Medulla oblongata (tissue), 1 donor: ENCODE measurements around the gene FKBP15.

Experiments used
- DNase-seq: peaks from one replicate; pipeline ENCODE4 v3.0.0-alpha.2; 2015; ENCODE audit errors: extremely low spot score

Gene FKBP15

DNA sequence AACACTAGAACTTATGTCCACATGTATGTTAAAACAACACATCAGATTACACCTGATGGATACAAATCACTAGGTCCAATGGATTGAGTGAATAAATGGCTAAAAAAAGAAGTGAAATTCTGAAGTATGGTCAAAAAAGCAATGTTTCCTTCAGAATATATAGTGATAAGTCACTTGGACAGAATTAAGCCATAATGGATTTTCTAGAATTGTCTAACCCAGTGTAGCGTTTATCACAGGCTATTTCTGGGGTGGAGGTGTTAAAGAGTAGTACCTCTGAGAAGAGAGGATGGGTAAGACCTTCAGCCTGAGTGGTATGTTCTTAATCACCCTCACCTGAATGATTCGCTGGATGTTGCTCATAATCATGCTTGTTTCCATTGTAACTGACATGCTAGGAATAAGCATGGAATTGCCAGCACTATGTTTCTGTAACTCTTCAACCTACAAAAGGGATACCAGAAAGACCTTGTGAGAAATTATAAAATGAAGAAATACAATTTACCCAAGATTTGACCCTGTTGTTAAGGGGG lies 37.1 kb downstream of the FKBP15 start:
- DNase-seq, result no peak

GRCh38 chr9:113181165-113181564 lies 39.9 kb downstream of the FKBP15 start:
- DNase-seq, result no peak

DNA sequence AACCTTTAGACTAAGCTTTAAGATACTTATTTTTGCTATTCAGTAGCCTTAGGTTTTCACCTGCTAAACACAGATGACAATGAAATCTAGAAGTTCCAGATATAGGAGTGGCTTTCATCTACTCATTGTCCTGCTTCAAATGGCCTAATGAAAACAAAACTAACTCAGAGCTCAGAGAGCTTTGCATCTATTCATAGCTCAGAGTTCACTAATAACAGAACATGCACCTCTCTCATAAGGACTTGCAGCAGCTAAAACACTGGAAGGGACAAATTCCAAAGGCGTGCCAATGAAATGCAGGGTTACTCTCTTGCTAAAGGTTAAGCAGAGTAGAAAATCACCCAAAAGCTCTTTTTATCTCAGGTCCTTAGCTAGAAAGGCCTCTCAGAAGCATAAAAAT lies 41.2 kb downstream of the FKBP15 start:
- DNase-seq, result no peak

- no peak for DNase-seq
Measured at GRCh38 chr9:113178087-113178486, 43.0 kb downstream of the FKBP15 start.

- DNase-seq, result no peak
Measured at GRCh38 chr9:113177251-113177650, 43.8 kb downstream of the FKBP15 start.

DNA sequence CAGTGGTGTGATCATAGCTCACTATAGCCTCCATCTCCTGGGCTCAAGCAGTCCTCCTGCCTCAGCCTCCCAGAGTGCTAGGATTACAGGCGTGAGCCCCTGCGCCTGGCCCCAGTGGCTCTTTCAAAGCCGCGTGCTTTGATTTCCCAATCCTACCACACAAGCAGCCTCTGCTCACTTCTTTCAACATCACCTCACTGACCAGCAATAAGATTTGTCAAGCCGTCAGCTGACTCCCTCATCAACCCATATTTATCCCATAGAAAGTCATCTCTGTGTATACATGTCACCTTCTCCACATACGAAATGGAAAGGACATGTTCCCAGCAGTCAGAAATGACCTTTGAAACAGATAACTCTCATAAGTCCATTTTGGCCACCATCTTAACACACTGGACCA lies 44.3 kb downstream of the FKBP15 start:
- DNase-seq, result no peak

GRCh38 chr9:113173341-113173740 lies 47.7 kb downstream of the FKBP15 start:
- no peak for DNase-seq

- no peak for DNase-seq
Measured at GRCh38 chr9:113168809-113169208, 52.3 kb downstream of the FKBP15 start.

DNA sequence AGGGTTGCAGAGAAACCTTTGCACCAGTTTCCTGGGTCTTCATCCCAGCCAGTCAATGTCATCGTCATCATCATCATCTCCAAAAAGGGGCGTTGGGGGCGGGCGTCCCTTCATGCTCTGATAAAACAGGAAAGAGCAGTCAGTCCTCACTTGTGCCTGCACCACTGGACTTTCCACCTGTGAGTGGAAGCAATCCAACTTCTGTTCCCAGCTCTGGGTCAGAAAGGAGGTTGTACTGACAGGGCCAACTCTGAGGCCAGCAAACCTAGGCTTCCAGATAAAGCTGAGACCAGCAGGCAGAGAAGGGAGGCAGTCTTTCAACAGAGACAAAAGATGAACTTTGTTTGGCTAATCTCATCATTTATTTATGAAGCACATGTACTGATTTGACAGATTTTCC lies 55.0 kb downstream of the FKBP15 start:
- DNase-seq, result no peak

DNA sequence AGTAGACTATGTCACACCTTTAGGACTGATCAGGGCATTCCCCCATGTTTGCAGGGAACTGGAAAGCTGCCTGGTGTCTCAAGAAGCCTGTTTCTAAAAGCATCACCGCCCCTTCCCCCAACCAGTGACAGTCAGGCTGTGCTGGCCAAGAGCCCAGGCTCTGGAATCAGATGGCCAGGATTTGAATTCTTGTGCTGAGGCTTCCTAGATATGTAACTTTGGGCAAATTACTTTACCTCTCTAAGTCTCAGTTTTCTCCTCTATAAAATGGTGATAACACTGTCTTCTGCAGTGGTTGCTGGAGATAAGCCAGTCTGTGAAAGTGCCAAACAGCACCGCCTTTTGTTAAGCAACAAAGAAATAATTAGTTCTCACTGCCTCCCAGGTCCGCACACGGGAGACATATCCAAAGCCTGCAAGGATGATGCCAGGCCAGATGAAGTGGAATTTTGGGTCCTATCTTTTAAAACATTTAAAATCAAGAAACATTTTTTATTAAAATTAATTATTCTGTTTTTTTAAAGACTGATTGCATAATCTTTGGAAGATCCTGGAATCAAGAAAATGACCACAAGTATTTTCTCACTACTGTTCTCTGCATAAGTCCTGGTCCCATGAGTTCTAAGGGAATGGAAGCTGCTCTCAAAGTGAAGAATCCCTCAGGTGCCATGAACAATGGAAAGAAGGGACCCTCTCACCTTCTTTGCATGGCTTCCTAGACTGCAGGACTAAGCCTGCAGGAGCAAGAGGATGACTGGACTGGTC lies 56.4 kb downstream of the FKBP15 start:
- DNase-seq, result peak; percentile 88

GRCh38 chr9:113163001-113163400 lies 58.1 kb downstream of the FKBP15 start:
- DNase-seq, result no peak

DNA sequence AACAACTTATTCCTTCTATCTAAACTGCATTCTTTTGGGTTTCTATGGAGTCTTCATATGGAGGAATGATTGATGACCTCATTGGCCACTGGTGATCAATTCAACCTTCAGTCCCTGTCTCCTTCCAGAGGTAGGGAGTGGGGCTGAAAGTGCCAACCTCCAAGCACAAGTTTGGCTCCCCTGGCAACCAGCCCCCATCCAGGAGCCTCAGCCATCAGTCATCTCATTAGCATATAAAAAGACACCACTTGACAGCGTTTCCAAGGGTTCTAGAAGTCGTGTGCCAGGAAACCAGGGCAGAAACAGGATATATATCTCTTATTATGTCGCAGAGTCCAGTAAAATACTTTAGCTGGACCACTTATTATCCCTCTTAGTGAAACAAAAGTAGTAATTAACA lies 60.5 kb downstream of the FKBP15 start:
- DNase-seq, result no peak

- DNase-seq, result no peak
Measured at GRCh38 chr9:113158446-113158845, 62.6 kb downstream of the FKBP15 start.

DNA sequence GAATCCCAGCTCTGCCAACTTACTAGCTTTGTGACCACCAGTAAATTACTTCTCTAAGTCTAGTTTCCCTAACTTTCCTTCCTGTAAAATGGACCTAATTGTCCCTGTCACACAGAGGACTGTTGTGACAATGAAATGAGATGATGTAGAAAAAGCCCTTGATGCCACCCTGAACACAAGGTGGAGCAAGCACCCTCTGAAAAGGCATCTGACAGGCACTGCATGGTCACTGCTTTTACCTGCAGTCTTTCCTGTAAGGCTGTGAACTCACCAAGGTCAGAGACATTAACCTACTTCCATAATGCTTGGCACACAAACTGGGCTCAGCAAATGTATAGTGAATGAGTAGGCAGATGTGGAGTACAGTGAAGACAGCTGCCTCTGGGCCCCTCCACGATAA lies 64.2 kb downstream of the FKBP15 start:
- DNase-seq, result no peak

- no peak for DNase-seq
Measured at GRCh38 chr9:113155911-113156588, 65.0 kb downstream of the FKBP15 start.

GRCh38 chr9:113154946-113155345 lies 66.1 kb downstream of the FKBP15 start:
- DNase-seq, result no peak

GRCh38 chr9:113154471-113154870 lies 66.6 kb downstream of the FKBP15 start:
- peak; percentile 63 for DNase-seq

- no peak for DNase-seq
Measured at GRCh38 chr9:113153599-113153998, 67.5 kb downstream of the FKBP15 start.

- DNase-seq, result no peak
Measured at GRCh38 chr9:113152699-113153098, 68.4 kb downstream of the FKBP15 start.

DNA sequence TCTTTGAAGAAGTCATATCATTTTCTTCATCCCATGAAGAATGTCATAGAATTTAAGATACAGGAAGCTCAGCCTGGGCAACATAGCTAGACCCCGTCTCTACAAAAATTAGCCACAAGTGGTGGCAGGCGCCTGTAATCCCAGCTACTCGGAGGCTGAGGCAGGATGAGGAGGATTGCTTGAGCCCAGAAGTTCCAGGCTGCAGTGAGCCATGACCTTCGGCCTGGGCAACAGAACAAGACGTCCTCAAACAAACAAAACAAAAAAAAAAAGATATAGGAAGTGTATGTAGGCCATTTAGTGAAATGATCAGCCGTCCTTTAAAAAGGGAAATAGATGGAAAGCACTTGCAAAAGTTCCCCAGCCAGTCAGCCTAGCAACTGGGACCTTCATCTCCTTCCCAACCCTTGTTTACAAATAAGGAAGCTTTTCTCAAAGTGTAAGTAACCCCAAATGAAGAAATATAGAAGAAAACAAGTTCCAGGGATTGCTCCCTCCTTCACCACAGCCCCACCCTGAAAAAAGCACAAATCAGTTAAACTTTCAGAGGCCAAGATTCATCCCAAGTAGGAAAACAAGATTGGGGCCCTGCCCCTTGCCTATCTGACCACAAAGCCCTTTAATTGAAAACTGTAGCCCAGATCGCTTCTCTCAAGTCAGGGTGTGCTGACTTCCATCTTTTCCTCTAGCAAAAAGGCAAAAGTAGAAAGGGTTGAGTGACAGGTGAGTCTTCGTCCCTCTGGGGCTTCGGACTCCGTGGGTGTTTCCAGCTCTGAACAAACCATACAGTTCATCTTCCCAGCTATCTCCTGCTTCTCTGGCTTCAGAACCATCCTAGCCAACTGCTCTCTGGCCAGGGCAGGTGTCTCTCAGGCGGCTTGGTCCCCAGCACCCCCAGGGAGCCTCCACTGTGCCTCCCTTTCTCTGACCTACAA lies 69.1 kb downstream of the FKBP15 start:
- DNase-seq, result no peak

- DNase-seq, result peak; percentile 91
Measured at GRCh38 chr9:113150670-113151611, 70.1 kb downstream of the FKBP15 start, which contains the start of gene SLC31A2. Gene SLC31A2 (plus strand): TSS chr9:113151007. CDS start chr9:113151075, 68 bp downstream.
